NCI-H1930 (cell line): Measurements from ENCODE around the gene BORCS5.
"Not testable (repeated sequence)": the region's sequence is repeated elsewhere in the genome, so short reads cannot be mapped to it uniquely, and the experiment has no call there.

Experiments used
- DNase-seq, 2 experiments: peaks; one replicate each; lab custom pipeline; 2025; lab: John Stamatoyannopoulos, UW

Gene BORCS5

DNA sequence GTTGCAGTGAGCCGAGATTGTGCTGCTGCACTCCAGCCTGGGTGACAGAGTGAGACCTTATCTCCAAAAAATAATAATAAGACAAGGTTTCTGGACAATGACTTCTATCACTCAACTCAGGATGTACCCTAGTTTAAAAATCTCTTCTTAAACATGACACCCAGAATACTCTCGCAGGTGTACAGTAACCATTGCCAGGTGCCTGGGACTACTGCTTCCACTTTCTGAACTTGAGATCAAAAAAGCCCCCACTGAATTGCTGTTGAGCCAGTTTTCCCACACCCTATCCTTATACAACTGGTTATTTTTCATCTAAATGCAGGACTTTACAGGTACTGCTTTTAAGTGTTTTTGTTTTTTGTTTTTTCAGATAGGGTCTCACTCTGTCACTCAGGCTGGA, 36.3 kb downstream of the BORCS5 start:
- DNase-seq, result no peak

GRCh38 chr12:12396694-12397093, 39.8 kb downstream of the BORCS5 start:
- no peak for DNase-seq

GRCh38 chr12:12397184-12397583, 40.3 kb downstream of the BORCS5 start:
- DNase-seq, result no peak

DNA sequence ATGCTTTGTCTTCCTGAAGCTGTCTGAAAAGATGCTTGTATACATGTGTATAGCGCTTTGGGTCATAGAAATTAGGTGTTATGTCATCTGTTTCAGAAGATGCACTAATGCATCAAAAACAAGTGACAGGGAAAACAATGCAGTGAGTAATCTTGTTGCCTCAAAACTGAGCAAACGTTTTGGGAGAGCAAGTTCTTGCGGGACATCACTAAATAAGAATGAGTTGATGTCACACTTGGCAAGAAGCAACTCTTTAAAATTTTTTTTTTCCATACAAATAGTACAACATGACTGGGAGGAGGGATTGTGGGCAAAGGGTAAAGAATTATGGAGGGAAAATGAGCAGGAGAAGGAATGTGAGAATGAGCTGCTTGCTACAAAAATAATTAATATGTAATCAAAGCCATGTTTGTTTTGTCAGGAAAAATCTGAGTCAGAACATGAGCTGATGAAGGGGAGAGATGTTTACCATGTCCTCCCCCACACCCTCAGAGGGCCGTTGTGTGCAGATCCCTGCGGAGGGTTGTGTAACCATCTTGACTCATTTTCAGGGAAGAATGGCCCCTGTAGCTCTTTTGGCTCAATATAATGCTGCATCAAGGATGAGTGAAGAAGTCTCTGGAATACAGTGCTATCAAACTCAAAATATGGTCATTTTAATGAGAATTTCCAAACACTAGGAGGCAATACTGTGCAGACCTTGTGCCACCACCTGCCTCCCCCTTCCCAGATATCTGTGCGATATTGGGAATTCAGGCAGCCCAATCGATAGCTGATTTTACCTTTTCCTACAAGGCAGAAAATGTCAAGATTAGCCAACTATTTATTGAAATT, 41.4 kb downstream of the BORCS5 start:
- peak in 1 of 2 experiments; percentile 57 for DNase-seq

GRCh38 chr12:12399161-12399560, 42.3 kb downstream of the BORCS5 start:
- no peak for DNase-seq

- no peak for DNase-seq
Observed at GRCh38 chr12:12399776-12400305, 43.0 kb downstream of the BORCS5 start.

- no peak for DNase-seq
Observed at GRCh38 chr12:12400793-12401192, 43.9 kb downstream of the BORCS5 start.

GRCh38 chr12:12403264-12404248, 46.7 kb downstream of the BORCS5 start:
- peak in 1 of 2 experiments; percentile 24 for DNase-seq

- no peak for DNase-seq
Observed at GRCh38 chr12:12404297-12404696, 47.4 kb downstream of the BORCS5 start.

DNA sequence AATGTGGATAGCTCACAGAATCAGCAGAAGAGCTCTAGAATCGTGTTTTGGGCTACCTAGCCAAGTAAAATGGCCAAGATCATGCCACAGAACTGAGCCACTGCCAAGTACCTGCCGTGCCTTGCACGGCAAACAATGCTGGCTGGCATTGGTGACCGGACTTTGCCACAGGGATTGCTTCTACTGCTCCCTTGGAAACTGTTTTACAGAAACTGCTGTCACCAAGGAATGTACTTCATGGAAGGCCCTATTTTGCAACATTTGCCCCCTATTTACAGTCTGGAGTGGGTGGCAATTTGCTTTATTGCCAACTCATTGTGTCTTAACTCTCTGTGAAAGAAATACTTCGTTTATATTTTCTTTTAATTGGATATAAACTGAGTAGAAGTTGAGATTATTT, 49.0 kb downstream of the BORCS5 start:
- DNase-seq, result no peak

DNA sequence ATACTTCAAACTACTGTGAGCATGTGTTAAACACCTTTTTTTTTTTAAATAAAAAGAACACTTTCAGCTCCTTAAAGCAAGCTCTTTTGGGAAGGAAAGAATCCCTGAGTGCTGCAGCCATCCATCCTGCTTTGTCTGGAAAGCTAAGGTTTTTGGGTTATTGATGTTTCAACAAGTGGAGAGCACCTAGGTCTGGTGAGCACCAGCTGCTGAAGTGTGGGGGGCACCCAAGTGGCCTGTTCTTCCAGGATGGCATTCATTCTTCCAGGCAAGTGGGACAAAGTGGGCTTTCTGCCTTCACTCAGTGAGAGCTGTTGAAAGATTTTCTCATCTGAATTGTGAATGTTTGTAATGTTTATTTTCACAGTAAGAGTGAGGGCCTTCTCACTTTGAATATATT, 49.9 kb downstream of the BORCS5 start:
- no peak for DNase-seq

DNA sequence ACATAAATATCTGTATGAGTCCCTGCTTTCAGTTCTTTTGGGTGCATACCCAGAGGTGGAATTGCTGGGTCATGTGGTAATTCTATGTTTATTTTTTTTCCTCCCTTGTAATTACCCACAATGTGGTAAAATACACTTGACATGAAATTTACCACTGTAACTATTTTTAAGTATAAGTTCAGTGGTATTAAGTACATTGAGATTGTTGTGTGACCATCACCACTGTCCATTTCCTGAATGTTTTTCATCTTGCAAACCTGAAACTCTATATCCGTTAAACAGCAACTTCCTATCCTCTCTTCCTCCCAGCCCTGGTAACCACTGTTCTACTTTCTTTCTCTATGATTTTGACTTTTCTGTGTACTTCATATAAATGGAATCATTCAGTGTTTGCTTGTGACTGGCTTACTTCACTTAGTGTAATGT, 51.4 kb downstream of the BORCS5 start:
- DNase-seq, result no peak

- not testable (repeated sequence) for DNase-seq
Observed at GRCh38 chr12:12409337-12409736, 52.5 kb downstream of the BORCS5 start.

GRCh38 chr12:12415886-12416285, 59.0 kb downstream of the BORCS5 start:
- no peak for DNase-seq

DNA sequence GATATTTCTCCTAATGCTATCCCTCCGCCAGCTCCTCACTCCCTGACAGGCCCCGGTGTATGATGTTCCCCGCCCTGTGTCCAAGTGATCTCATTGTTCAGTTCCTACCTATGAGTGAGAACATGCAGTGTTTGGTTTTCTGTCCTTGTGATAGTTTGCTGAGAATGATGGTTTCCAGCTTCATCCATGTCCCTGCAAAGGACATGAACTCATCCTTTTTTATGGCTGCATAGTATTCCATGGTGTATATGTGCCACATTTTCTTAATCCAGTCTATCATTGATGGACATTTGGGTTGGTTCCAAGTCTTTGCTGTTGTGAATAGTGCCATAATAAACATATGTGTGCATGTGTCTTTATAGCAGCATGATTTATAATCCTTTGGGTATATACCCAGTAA, 62.3 kb downstream of the BORCS5 start:
- DNase-seq, result not testable (repeated sequence)

DNA sequence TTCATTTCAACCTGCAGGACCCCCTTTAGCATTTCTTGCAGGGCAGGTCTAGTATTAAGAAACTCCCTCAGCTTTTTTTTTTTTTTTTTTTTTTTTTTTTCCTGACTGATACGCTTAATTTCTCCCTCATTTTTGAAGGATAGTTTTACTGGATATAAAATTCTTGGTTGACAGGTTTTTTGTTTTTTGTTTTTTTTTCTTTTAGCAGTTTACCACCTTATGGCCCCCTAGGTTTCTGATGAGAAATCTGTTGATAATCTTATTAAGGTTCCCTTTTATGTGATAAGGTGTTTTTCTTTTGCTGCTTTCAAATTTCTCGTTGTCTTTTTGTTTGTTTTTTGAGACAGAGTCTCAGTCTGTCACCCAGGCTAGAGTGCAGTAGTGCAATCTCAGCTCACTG, 66.5 kb downstream of the BORCS5 start:
- no peak for DNase-seq

- no peak for DNase-seq
Observed at GRCh38 chr12:12425001-12425400, 68.1 kb downstream of the BORCS5 start.

DNA sequence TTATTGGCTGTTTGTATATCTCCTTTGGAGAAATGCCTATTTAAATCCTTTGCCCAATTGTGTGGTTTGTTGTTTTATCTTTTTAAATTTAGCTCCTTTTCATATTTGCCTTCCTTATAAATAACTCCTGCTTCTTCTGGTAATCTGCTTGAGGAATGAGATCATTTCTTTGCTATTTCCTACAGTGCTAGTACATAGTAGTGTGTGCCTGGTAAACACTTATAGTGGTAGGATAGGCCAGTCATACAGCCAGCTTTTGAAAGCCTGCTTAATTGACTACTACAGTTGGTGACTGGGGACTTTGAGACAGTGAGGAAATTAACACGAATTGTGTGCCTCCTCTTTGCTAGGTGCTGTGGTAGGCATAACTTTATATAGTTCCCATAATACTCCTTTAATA, 68.7 kb downstream of the BORCS5 start:
- DNase-seq, result peak in 1 of 2 experiments; percentile 26

GRCh38 chr12:12427568-12427967, 70.7 kb downstream of the BORCS5 start:
- no peak for DNase-seq

DNA sequence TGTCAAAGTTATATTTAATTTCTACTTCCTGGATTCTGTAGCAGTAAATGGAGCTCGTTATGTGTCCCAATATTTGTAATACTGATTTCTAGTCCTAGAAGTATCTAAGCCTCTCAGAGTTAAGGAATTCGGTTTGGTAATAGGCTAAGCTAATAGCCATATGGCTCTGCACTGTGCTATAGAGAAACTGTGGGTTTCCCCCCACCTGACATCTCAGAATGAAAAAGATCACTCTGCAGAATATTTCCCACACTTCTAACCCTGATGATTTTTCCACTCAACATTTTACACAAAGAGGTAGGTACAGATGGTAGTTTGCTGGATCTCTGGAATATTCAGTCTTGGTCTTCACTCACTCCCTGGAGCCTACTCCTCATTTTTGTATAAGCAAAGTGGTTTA, 71.2 kb downstream of the BORCS5 start:
- no peak for DNase-seq

DNA sequence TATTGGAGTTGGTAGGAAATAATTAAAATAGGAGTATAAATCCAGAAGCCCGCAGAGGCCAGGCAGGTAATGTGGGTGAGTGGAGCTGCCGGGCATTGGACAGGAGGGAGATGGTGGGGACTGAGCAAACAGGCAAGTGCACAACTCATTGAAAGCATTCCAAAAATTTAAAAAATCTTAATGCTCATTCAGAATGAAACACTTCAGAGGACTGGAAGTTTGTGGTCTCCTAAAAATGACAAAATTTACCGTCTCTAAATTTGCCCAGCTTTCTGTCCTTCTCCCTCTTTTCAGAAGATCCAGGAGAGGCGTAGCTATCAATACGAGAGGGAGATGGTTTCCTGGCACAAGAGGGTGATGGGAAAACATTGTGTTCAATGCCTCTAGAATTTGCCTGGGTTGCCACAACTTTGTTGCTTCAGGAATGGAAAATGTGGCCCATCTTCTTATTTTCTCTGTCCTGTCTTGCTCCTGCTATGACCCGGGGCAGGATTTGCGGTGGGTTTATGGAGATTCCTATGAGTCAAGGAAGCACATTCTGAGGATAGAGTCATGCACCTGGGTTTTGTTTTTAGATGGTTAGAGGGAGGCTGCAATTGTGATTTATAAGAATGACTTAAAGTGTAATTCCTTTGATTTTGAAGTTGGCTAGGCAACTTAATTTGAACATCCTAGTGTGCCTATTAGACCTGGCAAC, 72.2 kb downstream of the BORCS5 start:
- DNase-seq, result no peak

- DNase-seq, result no peak
Observed at GRCh38 chr12:12432364-12432763, 75.5 kb downstream of the BORCS5 start.
